Mucosa of rectum (tissue), 2 donors: ENCODE measurements around the gene FBN3.
"Not testable (repeated sequence)": the region's sequence is repeated elsewhere in the genome, so short reads cannot be mapped to it uniquely, and the experiment has no call there.

Source experiments
- H3K27ac ChIP-seq, 2 donors: one replicate each; pipeline ENCODE4 v1.7.0; 2013; ENCODE audit warnings: inconsistent platforms in 2 of 2, low read depth in 2 of 2, low read length in 2 of 2
- H3K27me3 ChIP-seq, 2 donors: one replicate each; pipeline ENCODE4 v1.7.0; 2013; ENCODE audit warnings: low read length in 2 of 2; ENCODE audit not compliant: control insufficient read depth in 2 of 2, insufficient read depth in 2 of 2
- H3K36me3 ChIP-seq, 2 donors: one replicate each; pipeline ENCODE4 v1.7.0; 2013; ENCODE audit warnings: low read length in 2 of 2; ENCODE audit not compliant: control insufficient read depth in 2 of 2, insufficient read depth in 2 of 2
- H3K4me1 ChIP-seq, 2 donors: one replicate each; pipeline ENCODE4 v1.7.0; 2013; ENCODE audit warnings: low read length in 2 of 2, mild to moderate bottlenecking in 1 of 2; ENCODE audit not compliant: control insufficient read depth in 2 of 2, insufficient read depth in 2 of 2
- H3K4me3 ChIP-seq, 2 donors: one replicate each; pipeline ENCODE4 v1.7.0; 2013; ENCODE audit warnings: low read length in 2 of 2
- H3K9ac ChIP-seq, 2 donors: one replicate each; pipeline ENCODE4 v1.7.0; 2013; ENCODE audit warnings: low read length in 2 of 2, low read depth in 1 of 2, mild to moderate bottlenecking in 1 of 2
- H3K9me3 ChIP-seq, 2 donors: one replicate each; pipeline ENCODE4 v1.7.0; 2013; ENCODE audit warnings: low read length in 2 of 2; ENCODE audit not compliant: control insufficient read depth in 2 of 2
- donor health status: healthy.
- donor health status: Normal muscosa, but diverticular disease.

Gene FBN3

GRCh38 chr19:8108560-8109445, 40.6 kb downstream of the FBN3 start:
- Histone ChIP-seq H3K4me3 (no peak overlapping the region), H3K4me1 (no peaks in the 10 kb centered on the region), H3K9ac (no peak overlapping the region), H3K27ac (no peak overlapping the region), H3K36me3 (no peaks in the 10 kb centered on the region), H3K27me3 (no peaks in the 10 kb centered on the region), H3K9me3 (no peaks in the 10 kb centered on the region)

GRCh38 chr19:8107301-8107903, 42.0 kb downstream of the FBN3 start:
- no peaks in the 10 kb centered on the region for H3K27me3 ChIP-seq
- H3K36me3 ChIP-seq = no peaks in the 10 kb centered on the region
- no peaks in the 10 kb centered on the region for H3K4me1 ChIP-seq
- no peaks in the 10 kb centered on the region for H3K9me3 ChIP-seq
- no peak overlapping the region for H3K27ac ChIP-seq
- H3K9ac ChIP-seq = no peak overlapping the region
- no peak overlapping the region for H3K4me3 ChIP-seq

GRCh38 chr19:8105471-8105870, 43.9 kb downstream of the FBN3 start:
- H3K27ac ChIP-seq = no peak overlapping the region
- H3K4me1 ChIP-seq = no peaks in the 10 kb centered on the region
- no peak overlapping the region for H3K9ac ChIP-seq
- H3K4me3 ChIP-seq = no peak overlapping the region
- H3K27me3 ChIP-seq = no peaks in the 10 kb centered on the region
- H3K36me3 ChIP-seq = no peaks in the 10 kb centered on the region
- H3K9me3 ChIP-seq = no peaks in the 10 kb centered on the region

GRCh38 chr19:8101910-8102309, 47.5 kb downstream of the FBN3 start:
- H3K9me3 ChIP-seq = not testable (repeated sequence)

GRCh38 chr19:8101311-8101710, 48.1 kb downstream of the FBN3 start:
- no peaks in the 10 kb centered on the region for H3K4me1 ChIP-seq
- no peak overlapping the region for H3K9ac ChIP-seq
- H3K4me3 ChIP-seq = no peak overlapping the region
- peaks cover 2 to 4% of the 10 kb centered on the region in 2 donors for H3K9me3 ChIP-seq
- no peaks in the 10 kb centered on the region for H3K27me3 ChIP-seq
- H3K27ac ChIP-seq = no peak overlapping the region
- H3K36me3 ChIP-seq = no peaks in the 10 kb centered on the region

More at GRCh38 chr19:8101910-8102309, 47.5 kb downstream of the FBN3 start:
- H3K36me3 ChIP-seq, H3K9ac ChIP-seq, H3K27me3 ChIP-seq, H3K27ac ChIP-seq, H3K4me1 ChIP-seq, H3K4me3 ChIP-seq: not testable (repeated sequence)

- Histone ChIP-seq H3K9me3 (peaks cover 12 to 18% of the 10 kb centered on the region in 2 donors), H3K9ac (no peak overlapping the region), H3K4me3 (no peak overlapping the region), H3K36me3 (no peaks in the 10 kb centered on the region), H3K27ac (no peak overlapping the region), H3K27me3 (no peaks in the 10 kb centered on the region), H3K4me1 (no peaks in the 10 kb centered on the region)
These were observed 51.5 kb downstream of the FBN3 start for GRCh38 chr19:8097681-8098567.

GRCh38 chr19:8097198-8097597, 52.2 kb downstream of the FBN3 start:
- peaks cover 12 to 18% of the 10 kb centered on the region in 2 donors for H3K9me3 ChIP-seq
- H3K27me3 ChIP-seq = no peaks in the 10 kb centered on the region
- H3K27ac ChIP-seq = no peak overlapping the region
- no peak overlapping the region for H3K4me3 ChIP-seq
- H3K36me3 ChIP-seq = no peaks in the 10 kb centered on the region
- H3K9ac ChIP-seq = no peak overlapping the region
- no peaks in the 10 kb centered on the region for H3K4me1 ChIP-seq

- no peak overlapping the region for H3K9ac ChIP-seq
- H3K27me3 ChIP-seq = no peaks in the 10 kb centered on the region
- no peak overlapping the region for H3K27ac ChIP-seq
- no peaks in the 10 kb centered on the region for H3K36me3 ChIP-seq
- H3K9me3 ChIP-seq = peaks cover 12 to 18% of the 10 kb centered on the region in 2 donors
- no peak overlapping the region for H3K4me3 ChIP-seq
- no peaks in the 10 kb centered on the region for H3K4me1 ChIP-seq
These were observed 53.3 kb downstream of the FBN3 start for GRCh38 chr19:8096071-8096470.

GRCh38 chr19:8095354-8095886, 54.0 kb downstream of the FBN3 start:
- Histone ChIP-seq H3K9ac (no peak overlapping the region), H3K4me3 (no peak overlapping the region), H3K27ac (no peak overlapping the region), H3K9me3 (peaks cover 12 to 18% of the 10 kb centered on the region in 2 donors), H3K4me1 (no peaks in the 10 kb centered on the region), H3K27me3 (no peaks in the 10 kb centered on the region), H3K36me3 (no peaks in the 10 kb centered on the region)
